Nephron progenitor cell (in vitro differentiated cells): Measurements from ENCODE around the gene DNAJC12.

Experiments used
- DNase-seq: peaks from one replicate; pipeline ENCODE4 v3.0.0; 2021
- H3K27ac Mint-ChIP-seq: 2 replicates; pipeline ENCODE4 v1.8.0; 2021; ENCODE audit warnings: mild to moderate bottlenecking, moderate library complexity, mixed read lengths
- H3K27me3 Mint-ChIP-seq: 2 replicates; pipeline ENCODE4 v1.8.0; 2021; ENCODE audit warnings: mild to moderate bottlenecking, low read depth, mixed read lengths; ENCODE audit not compliant: poor library complexity
- H3K36me3 Mint-ChIP-seq: 2 replicates; pipeline ENCODE4 v1.8.0; 2021; ENCODE audit warnings: low read depth, mixed read lengths
- H3K4me1 Mint-ChIP-seq: 2 replicates; pipeline ENCODE4 v1.8.0; 2021; ENCODE audit warnings: mixed read lengths
- H3K4me3 Mint-ChIP-seq: 2 replicates; pipeline ENCODE4 v1.8.0; 2021; ENCODE audit warnings: mild to moderate bottlenecking, moderate library complexity, mixed read lengths
- H3K9me3 Mint-ChIP-seq: 2 replicates; pipeline ENCODE4 v1.8.0; 2021; ENCODE audit warnings: mild to moderate bottlenecking, moderate library complexity, mixed read lengths
- TF ChIP-seq, protein P1 (sequence below): fragments of 200-600 bp; sonication (generic); IDR thresholded peaks from 2 replicates; pipeline ENCODE4 v1.5.0; 2021; ENCODE audit warnings: antibody characterized with exemption

Gene DNAJC12

DNA sequence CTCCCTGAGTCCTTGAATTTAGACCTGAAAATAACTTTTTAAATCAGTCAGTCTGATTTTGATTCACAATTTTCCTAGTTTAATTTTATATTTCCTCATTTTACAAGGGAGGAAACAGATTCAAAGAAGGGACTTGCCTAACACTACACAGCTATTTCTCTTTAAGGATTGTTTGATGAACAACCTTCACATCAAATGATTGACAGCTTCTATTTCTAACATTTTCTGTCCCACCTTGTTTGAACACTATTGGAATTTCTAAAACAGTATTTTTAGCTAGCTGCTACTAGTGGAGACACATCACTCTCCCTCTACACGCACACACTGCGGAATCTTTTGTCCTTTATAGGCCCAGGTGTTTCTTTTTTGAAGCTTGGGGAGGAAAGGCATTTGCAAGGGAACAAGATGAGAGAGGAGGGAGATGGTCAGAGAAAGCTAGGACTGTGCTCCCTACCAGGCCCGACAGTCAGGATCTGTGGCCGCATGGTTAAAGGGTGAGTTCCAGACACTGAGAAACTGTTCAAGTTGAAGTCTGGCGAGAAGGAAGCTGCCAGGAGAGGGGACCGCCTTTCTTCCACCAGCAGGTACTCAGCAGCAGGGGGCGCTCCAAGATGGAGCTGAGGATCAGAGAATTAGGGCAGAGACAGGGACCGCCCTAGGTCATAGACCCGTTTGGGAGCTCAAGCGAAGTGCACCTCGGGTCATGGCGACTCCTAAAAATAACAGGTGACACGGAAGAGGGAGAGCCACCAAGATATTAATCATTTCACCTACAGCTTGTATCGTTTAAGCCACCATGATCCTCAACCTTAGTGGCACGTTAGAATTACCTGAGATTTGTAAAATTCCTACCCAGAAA, 49.7 kb downstream of the DNAJC12 start:
- no peaks in the 10 kb centered on the region for H3K36me3 Mint-ChIP-seq
- peaks cover 23% of the 10 kb centered on the region for H3K27me3 Mint-ChIP-seq
- peak overlapping the region; percentile 68 for H3K4me3 Mint-ChIP-seq
- peak; percentile 70 for DNase-seq
- H3K9me3 Mint-ChIP-seq, result no peaks in the 10 kb centered on the region
- H3K27ac Mint-ChIP-seq, result no peak overlapping the region
- peaks cover 33% of the 10 kb centered on the region for H3K4me1 Mint-ChIP-seq
- TF ChIP-seq, protein P1, sequence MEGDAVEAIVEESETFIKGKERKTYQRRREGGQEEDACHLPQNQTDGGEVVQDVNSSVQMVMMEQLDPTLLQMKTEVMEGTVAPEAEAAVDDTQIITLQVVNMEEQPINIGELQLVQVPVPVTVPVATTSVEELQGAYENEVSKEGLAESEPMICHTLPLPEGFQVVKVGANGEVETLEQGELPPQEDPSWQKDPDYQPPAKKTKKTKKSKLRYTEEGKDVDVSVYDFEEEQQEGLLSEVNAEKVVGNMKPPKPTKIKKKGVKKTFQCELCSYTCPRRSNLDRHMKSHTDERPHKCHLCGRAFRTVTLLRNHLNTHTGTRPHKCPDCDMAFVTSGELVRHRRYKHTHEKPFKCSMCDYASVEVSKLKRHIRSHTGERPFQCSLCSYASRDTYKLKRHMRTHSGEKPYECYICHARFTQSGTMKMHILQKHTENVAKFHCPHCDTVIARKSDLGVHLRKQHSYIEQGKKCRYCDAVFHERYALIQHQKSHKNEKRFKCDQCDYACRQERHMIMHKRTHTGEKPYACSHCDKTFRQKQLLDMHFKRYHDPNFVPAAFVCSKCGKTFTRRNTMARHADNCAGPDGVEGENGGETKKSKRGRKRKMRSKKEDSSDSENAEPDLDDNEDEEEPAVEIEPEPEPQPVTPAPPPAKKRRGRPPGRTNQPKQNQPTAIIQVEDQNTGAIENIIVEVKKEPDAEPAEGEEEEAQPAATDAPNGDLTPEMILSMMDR, result peak; percentile 59

DNA sequence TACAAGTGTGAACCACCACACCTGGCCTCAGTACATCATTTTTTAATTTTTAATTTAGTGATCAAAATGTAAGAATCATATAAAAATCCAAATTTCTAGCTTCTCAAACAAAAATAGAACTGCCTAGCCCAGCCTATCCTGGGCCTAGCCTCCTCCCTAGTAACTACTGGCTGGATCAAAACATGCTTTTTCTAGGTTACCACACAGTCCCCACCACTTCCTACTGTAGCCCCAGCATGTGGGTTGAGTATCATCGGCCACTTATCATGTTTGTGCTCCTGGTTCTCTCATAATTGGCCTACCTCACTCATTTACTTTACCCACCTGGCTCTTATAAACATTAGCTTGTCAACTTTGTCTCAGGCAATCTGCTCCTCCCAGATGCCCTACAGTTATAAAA, 52.9 kb downstream of the DNAJC12 start:
- no peak overlapping the region for H3K27ac Mint-ChIP-seq
- DNase-seq, result no peak
- no peaks in the 10 kb centered on the region for H3K9me3 Mint-ChIP-seq
- no peak overlapping the region for H3K4me3 Mint-ChIP-seq
- TF ChIP-seq, protein P1, result no peak
- H3K4me1 Mint-ChIP-seq, result peaks cover 11% of the 10 kb centered on the region
- H3K36me3 Mint-ChIP-seq, result no peaks in the 10 kb centered on the region
- H3K27me3 Mint-ChIP-seq, result peaks cover 35% of the 10 kb centered on the region

DNA sequence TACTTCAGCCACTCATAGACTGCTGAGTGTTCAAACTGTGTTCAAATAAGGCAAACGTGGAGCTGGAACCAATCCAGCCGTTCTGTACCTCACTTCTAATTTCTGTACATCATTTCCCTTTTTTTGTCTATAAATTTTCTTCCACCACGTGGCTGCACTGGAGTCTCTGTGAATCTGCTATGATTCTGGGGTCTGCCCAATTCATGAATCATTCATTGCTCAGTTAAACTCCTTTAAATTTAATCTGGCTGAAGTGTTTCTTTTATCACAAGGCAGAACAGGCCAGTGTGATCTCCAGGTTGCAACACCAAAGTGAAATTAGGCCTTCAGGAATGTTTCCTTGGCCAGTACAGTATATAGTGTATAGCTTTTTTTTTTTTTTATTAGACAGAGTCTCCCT, 53.5 kb downstream of the DNAJC12 start:
- H3K27ac Mint-ChIP-seq, result no peak overlapping the region

DNA sequence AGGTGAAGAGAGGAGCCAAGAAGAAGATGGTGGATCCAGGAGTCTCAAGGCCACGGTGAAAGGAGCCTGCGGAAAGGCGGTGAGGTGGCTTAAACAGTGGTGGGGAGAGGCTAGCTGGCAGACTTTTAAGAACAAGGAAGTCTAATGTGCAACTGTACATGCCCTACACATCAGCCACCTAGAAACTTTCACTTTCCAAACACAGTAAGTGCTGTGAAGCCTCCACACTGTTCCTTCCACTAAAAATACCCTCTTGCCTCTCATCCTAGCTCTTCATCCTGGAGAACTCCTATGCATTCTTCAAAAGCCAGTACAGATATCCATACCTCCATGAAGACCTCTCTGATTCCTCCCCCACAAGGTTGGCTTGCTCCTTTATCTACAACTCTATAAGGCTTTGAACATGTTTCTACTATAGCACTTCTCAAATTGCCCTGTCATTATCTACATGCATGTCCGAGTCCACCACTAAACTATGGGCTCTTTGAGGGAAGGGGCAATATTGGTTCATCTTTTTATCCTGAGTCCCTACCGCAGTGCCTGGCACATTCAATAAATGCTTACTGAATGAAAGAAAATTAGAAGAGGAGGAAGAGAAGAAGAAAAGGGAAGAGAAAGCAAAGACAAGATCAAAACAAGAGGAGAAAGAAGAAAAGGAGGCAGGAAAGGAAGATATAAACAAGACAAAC, 54.2 kb downstream of the DNAJC12 start:
- Mint-ChIP-seq H3K27me3 (peaks cover 30% of the 10 kb centered on the region), H3K4me1 (peaks cover 11% of the 10 kb centered on the region), H3K36me3 (no peaks in the 10 kb centered on the region), H3K9me3 (no peaks in the 10 kb centered on the region), H3K27ac (no peak overlapping the region), H3K4me3 (no peak overlapping the region)
- TF ChIP-seq, protein P1, result no peak
- DNase-seq, result no peak

More for the DNA sequence above, 53.5 kb downstream of the DNAJC12 start:
- TF ChIP-seq, protein P1, result no peak
- Mint-ChIP-seq H3K36me3 (no peaks in the 10 kb centered on the region), H3K9me3 (no peaks in the 10 kb centered on the region), H3K4me1 (peaks cover 11% of the 10 kb centered on the region), H3K4me3 (no peak overlapping the region), H3K27me3 (peaks cover 35% of the 10 kb centered on the region)
- DNase-seq, result no peak

DNA sequence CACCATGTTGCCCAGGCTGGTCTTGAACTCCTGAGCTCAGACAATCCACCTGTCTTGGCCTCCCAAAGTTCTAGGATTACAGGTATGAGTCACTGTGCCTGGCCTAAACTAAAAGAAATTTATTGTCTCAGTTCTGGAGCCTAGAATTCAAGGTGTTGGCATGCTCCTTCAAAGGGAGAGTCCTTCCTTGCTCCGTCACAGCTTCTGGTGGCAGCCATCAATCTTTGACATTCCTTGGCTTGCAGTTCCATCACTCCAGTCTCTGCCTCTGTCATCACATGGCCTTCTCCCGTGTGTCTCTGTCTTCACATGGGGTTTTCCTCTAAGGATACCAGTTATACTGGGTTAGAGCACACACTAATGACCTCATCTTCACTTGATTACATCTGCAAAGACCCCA, 55.5 kb downstream of the DNAJC12 start:
- no peak for DNase-seq
- H3K27ac Mint-ChIP-seq, result no peak overlapping the region
- TF ChIP-seq, protein P1, result no peak
- peaks cover 20% of the 10 kb centered on the region for H3K27me3 Mint-ChIP-seq
- peaks cover 4% of the 10 kb centered on the region for H3K4me1 Mint-ChIP-seq
- no peaks in the 10 kb centered on the region for H3K36me3 Mint-ChIP-seq
- H3K4me3 Mint-ChIP-seq, result no peak overlapping the region
- no peaks in the 10 kb centered on the region for H3K9me3 Mint-ChIP-seq
